ENCODE results near the gene NFIB.

- TF ChIP-seq CTCF (IDR thresholded peaks at IDR 0.05) (no peak), EZH2phosphoT487 (IDR thresholded peaks at IDR 0.05) (no peak), EZH2 (IDR thresholded peaks at IDR 0.05) (no peak)
These were observed 169.7 kb downstream of the NFIB start for GRCh38 chr9:14144215-14144614.
